Brain microvascular endothelial cell (primary cell): Measurements from ENCODE around the gene LIN28B.
"Not testable (repeated sequence)": the region's sequence is repeated elsewhere in the genome, so short reads cannot be mapped to it uniquely, and the experiment has no call there.

Experiments used
- DNase-seq: peaks from one replicate; pipeline ENCODE4 v3.0.0-alpha.2; 2020
- H3K27ac ChIP-seq: fragments of 250-450 bp; sonication (Bioruptor Pico); 2 replicates; pipeline ENCODE4 v1.5.1; 2020; ENCODE audit warnings: mild to moderate bottlenecking, moderate library complexity
- H3K27me3 ChIP-seq: fragments of 250-450 bp; sonication (Bioruptor Pico); replicated peaks from 2 replicates; pipeline ENCODE4 v1.5.1; 2020; ENCODE audit warnings: mild to moderate bottlenecking
- H3K36me3 ChIP-seq: fragments of 250-450 bp; sonication (Bioruptor Pico); replicated peaks from 2 replicates; pipeline ENCODE4 v1.5.1; 2020; ENCODE audit warnings: mild to moderate bottlenecking
- H3K4me3 ChIP-seq: 2 replicates; pipeline ENCODE4 v1.5.1; 2011; ENCODE audit warnings: low read depth, mild to moderate bottlenecking, control low read depth, low read length, moderate library complexity
- in situ Hi-C: cut with HindIII; loops from 2 replicates; pipeline ENCODE4 v1.10.0; 2017; ENCODE audit warnings: low sequenced_read_pairs, low pct_ligation_motif_present
- TF ChIP-seq, protein P1 (sequence below): IDR thresholded peaks from 2 replicates; pipeline ENCODE4 v1.5.1; 2011; ENCODE audit warnings: low read depth, mild to moderate bottlenecking, moderate library complexity, low read length, control low read depth, inconsistent platforms; ENCODE audit errors: missing control alignments

LIN28B gene

DNA sequence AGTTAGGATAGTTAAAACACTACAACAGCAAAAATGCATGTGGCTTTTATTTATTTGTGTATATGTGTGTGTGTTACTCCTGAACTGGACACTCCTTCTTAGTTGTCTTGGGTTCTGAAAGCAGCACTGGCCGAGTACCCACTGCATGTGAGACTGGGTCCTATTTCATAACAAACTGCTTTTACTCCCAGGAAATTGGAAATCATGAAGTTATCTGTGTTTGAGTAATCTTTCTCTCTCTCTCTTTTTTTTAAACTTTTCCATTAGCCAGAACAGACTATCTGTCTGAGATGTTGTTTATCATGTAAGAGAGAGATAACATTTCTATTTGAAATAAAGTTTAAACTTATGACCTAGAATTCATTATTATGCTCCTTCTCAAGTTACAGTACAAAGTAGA is 110.4 kb downstream of the LIN28B start:
- DNase-seq, result no peak
- TF ChIP-seq, protein P1, sequence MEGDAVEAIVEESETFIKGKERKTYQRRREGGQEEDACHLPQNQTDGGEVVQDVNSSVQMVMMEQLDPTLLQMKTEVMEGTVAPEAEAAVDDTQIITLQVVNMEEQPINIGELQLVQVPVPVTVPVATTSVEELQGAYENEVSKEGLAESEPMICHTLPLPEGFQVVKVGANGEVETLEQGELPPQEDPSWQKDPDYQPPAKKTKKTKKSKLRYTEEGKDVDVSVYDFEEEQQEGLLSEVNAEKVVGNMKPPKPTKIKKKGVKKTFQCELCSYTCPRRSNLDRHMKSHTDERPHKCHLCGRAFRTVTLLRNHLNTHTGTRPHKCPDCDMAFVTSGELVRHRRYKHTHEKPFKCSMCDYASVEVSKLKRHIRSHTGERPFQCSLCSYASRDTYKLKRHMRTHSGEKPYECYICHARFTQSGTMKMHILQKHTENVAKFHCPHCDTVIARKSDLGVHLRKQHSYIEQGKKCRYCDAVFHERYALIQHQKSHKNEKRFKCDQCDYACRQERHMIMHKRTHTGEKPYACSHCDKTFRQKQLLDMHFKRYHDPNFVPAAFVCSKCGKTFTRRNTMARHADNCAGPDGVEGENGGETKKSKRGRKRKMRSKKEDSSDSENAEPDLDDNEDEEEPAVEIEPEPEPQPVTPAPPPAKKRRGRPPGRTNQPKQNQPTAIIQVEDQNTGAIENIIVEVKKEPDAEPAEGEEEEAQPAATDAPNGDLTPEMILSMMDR, result no peak
- in situ Hi-C loops, result no loop called here
- H3K27ac ChIP-seq, result no peak overlapping the region
- no peaks in the 10 kb centered on the region for H3K27me3 ChIP-seq
- H3K4me3 ChIP-seq, result no peak overlapping the region
- no peaks in the 10 kb centered on the region for H3K36me3 ChIP-seq

DNA sequence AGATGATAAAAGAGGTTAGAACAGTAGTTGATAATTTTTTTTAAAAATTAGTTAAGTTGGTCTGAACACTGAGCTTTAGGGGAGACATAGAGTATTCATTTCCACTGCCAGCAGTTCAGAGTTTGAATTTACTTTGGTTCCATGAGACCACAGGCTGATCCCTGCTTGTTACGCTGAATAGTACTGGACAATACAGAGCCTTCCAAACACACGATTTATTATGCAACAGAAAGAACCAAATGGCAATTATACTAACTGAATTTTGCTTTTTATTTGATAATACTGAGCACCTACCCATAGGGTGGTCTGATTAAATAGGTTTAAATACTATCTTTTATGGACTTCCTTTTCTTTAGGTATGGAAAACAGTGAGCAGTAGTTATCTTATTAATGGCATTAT is 111.5 kb downstream of the LIN28B start:
- in situ Hi-C loops, result no loop called here
- Histone ChIP-seq H3K27ac (no peak overlapping the region), H3K36me3 (no peaks in the 10 kb centered on the region), H3K27me3 (no peaks in the 10 kb centered on the region), H3K4me3 (no peak overlapping the region)
- DNase-seq, result no peak
- TF ChIP-seq, protein P1, result no peak

DNA sequence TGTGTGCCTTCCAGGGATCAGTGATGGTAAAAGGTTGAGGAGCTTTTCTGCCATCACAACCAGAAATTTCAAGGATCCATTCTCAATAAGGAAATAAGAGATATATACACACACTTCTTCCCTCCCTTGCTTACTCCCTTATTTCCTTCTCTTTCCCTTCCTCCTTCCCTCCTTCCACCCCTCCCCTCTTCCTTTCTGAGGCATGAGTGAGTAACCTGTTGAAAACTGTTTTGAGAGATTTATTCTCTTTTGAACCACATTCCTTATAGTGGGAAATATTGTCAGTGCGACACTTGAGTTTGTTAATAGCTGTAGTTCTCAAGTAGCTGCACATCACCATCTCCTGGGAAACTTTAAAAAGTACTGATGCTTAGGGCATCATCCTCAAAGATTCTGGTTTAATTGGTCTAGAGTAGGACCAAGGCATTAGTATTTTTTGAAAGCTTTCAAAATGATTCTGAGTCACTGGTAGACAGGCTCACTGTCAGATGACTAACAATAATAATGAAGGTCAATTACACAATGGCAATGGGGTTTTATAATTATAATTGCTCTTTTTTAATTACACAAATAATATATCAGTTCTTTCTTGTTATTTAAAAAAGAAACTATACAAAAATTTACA is 113.0 kb downstream of the LIN28B start:
- in situ Hi-C loops, result no loop called here
- Histone ChIP-seq H3K36me3 (no peaks in the 10 kb centered on the region), H3K4me3 (no peak overlapping the region), H3K27ac (no peak overlapping the region), H3K27me3 (no peaks in the 10 kb centered on the region)
- TF ChIP-seq, protein P1, result no peak
- no peak for DNase-seq

DNA sequence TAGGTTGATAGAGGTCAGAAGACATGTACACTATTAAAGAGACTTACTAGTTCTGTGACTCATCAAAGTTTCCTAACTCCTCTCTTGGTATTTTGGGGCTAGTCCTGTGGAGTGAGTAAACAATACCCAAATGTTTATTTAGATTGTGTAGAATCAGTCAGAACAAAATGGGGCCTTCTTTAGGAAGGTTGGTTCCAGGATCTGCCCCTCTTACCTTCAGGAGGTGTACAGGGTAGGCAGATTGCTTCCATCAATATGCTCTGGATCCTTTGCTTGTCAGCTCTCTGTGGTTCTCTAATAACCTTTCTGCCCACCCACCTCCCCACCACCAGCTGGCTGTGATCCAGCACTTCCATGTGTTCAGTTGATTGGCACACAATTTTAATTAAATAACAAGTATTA is 115.9 kb downstream of the LIN28B start:
- TF ChIP-seq, protein P1, result no peak
- no peak overlapping the region for H3K4me3 ChIP-seq
- H3K27ac ChIP-seq, result no peak overlapping the region
- in situ Hi-C loops, result no loop called here
- H3K36me3 ChIP-seq, result no peaks in the 10 kb centered on the region
- no peaks in the 10 kb centered on the region for H3K27me3 ChIP-seq
- DNase-seq, result no peak

DNA sequence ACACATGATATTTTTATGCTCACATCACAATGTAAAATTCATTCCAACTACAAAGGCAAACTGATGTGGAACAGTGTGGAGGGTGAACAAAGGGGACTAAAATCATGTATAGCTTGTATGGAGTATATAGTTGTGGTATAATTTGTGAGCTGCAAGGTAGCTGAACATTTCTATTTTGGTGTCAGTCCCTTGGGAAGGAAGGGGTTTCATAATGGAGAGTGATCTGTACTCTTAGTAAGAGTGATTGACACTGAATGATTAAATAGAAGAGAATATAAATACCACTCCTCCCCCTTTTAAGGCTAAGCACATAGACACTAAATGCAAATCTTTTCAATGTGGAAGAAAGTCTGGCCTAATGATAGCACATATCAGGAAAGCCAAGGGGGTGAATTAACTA is 118.3 kb downstream of the LIN28B start:
- Histone ChIP-seq H3K4me3 (no peak overlapping the region), H3K36me3 (no peaks in the 10 kb centered on the region), H3K27ac (no peak overlapping the region), H3K27me3 (no peaks in the 10 kb centered on the region)
- TF ChIP-seq, protein P1, result no peak
- in situ Hi-C loops, result no loop called here
- DNase-seq, result no peak

DNA sequence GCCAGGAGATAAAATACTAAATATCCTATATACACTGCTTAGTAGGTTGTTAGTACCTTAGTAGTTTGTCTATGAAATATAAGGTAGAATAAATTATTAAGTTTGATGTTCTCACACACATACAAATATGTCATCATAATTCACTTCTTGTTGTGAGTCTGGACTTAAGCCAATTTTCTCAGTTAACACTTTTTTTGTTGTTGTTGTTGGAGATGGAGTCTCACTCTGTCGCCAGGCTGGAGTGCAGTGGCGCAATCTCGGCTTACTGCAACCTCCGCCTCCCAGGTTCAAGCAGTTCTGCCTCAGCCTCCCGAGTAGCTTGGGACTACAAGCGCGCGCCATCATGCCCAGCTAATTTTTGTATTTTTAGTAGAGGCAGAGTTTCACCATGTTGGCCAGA is 119.5 kb downstream of the LIN28B start:
- H3K27ac ChIP-seq, DNase-seq, H3K36me3 ChIP-seq, H3K4me3 ChIP-seq, in situ Hi-C loops, H3K27me3 ChIP-seq: not testable (repeated sequence)
